HEK293T (cell line): ENCODE results near the gene SSTR5.

ENCODE experiments used
- BHLHE40 ChIP-seq: fragments of 450-650 bp; IDR thresholded peaks from 2 replicates; pipeline ENCODE4 v1.6.1; 2016; ENCODE audit warnings: mild to moderate bottlenecking, moderate library complexity, borderline replicate concordance
- ELF4 ChIP-seq: fragments of 450-650 bp; IDR thresholded peaks from 2 replicates; pipeline ENCODE4 v1.6.1; 2017; ENCODE audit warnings: antibody characterized with exemption
- FOXA1 ChIP-seq: fragments of 450-650 bp; IDR thresholded peaks from 2 replicates; pipeline ENCODE4 v1.6.1; 2016; ENCODE audit warnings: mild to moderate bottlenecking
- FOXK2 ChIP-seq: fragments of 450-650 bp; IDR thresholded peaks from 2 replicates; pipeline ENCODE4 v1.6.1; 2016; ENCODE audit warnings: mild to moderate bottlenecking
- FOXM1 ChIP-seq: fragments of 450-650 bp; IDR thresholded peaks from 2 replicates; pipeline ENCODE4 v1.6.1; 2017; ENCODE audit warnings: mild to moderate bottlenecking, borderline replicate concordance
- HDGF ChIP-seq: fragments of 450-650 bp; IDR thresholded peaks from 2 replicates; pipeline ENCODE4 v1.6.1; 2017; ENCODE audit warnings: antibody characterized with exemption, borderline replicate concordance
- LEF1 ChIP-seq: fragments of 450-650 bp; IDR thresholded peaks from 2 replicates; pipeline ENCODE4 v1.6.1; 2017; ENCODE audit warnings: mild to moderate bottlenecking, borderline replicate concordance
- SUZ12 ChIP-seq: fragments of 450-650 bp; IDR thresholded peaks from 2 replicates; pipeline ENCODE4 v1.6.1; 2016; ENCODE audit warnings: mild to moderate bottlenecking
- TARDBP ChIP-seq: fragments of 450-650 bp; IDR thresholded peaks from 2 replicates; pipeline ENCODE4 v1.6.1; 2016
- ZNF384 ChIP-seq: fragments of 450-650 bp; IDR thresholded peaks from 2 replicates; pipeline ENCODE4 v1.6.1; 2016

DNA sequence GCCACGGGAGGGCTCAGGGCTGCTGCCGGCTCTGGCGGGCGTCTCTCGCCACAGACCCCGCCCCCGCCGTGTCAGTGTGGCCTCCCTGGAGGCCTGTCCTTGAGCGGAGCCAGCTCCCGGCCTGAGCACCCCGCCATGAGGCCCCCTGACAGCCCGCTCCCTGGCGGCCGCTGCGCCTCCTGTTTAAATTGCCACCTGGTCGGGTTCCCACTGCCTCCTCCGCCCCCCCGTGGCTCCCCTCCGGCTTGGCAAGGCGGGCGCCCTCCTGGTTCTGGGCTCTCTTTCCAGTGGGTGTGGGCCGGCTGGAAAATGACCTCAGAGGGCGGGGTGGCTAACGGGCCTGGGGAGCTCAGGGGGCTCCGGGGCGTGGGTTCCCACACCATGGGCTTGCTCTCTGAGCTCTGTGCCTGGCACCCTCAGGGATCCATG is 42.1 kb upstream of the SSTR5 start:
- TF ChIP-seq FOXM1 (no peak), FOXA1 (no peak), ELF4 (no peak), HDGF (no peak), TARDBP (no peak), ZNF384 (no peak), BHLHE40 (no peak), SUZ12 (no peak), FOXK2 (no peak), LEF1 (no peak)
